Measurements from ENCODE around the gene GRB14. TPM values are rescaled to one million over a fixed set of nuclear protein-coding genes. Genes with fewer than 3 reads are reported as not detected.
"Not testable (repeated sequence)": the region's sequence is repeated elsewhere in the genome, so short reads cannot be mapped to it uniquely, and the experiment has no call there.

Gene GRB14
- total RNA-seq (2014; rRNA removed), result 0.34 and 0.77 TPM in 2 replicates
- polyA plus RNA-seq (2012), result 0.39 TPM

- DNase-seq (ENCODE audit: low read depth), result peak; percentile 53
Measured at GRCh38 chr2:164620873-164621763, at the start of gene GRB14. GRB14 (minus strand) TSS chr2:164621482; CDS start chr2:164621309, 173 bp downstream.

- DNase-seq (ENCODE audit: low read depth), result no peak
Measured at GRCh38 chr2:164669291-164669690, 48.0 kb upstream of the GRB14 start.

- no peak for DNase-seq (ENCODE audit: low read depth)
Measured at GRCh38 chr2:164667566-164667965, 46.3 kb upstream of the GRB14 start.

- DNase-seq (ENCODE audit: low read depth), result no peak
Measured at GRCh38 chr2:164664070-164664469, 42.8 kb upstream of the GRB14 start.

- no peak for DNase-seq (ENCODE audit: low read depth)
Measured at GRCh38 chr2:164662868-164663631, 41.8 kb upstream of the GRB14 start.

GRCh38 chr2:164662066-164662465 is 40.8 kb upstream of the GRB14 start:
- no peak for DNase-seq (ENCODE audit: low read depth)

GRCh38 chr2:164661349-164661748 is 40.1 kb upstream of the GRB14 start:
- DNase-seq (ENCODE audit: low read depth), result peak; percentile 12

GRCh38 chr2:164657129-164657528 is 35.8 kb upstream of the GRB14 start:
- DNase-seq (ENCODE audit: low read depth), result peak; percentile 84

- peak; percentile 34 for DNase-seq (ENCODE audit: low read depth)
Measured at GRCh38 chr2:164655750-164656149, 34.5 kb upstream of the GRB14 start.

- DNase-seq (ENCODE audit: low read depth), result no peak
Measured at GRCh38 chr2:164655336-164655735, 34.1 kb upstream of the GRB14 start.

- DNase-seq (ENCODE audit: low read depth), result no peak
Measured at GRCh38 chr2:164651361-164651760, 30.1 kb upstream of the GRB14 start.

GRCh38 chr2:164644036-164644700 is 22.9 kb upstream of the GRB14 start:
- DNase-seq (ENCODE audit: low read depth), result no peak

- no peak for DNase-seq (ENCODE audit: low read depth)
Measured at GRCh38 chr2:164642946-164643555, 21.8 kb upstream of the GRB14 start.

GRCh38 chr2:164642268-164642667 is 21.0 kb upstream of the GRB14 start:
- DNase-seq (ENCODE audit: low read depth), result no peak

GRCh38 chr2:164628319-164628718 is 7.0 kb upstream of the GRB14 start:
- DNase-seq (ENCODE audit: low read depth), result not testable (repeated sequence)

GRCh38 chr2:164625378-164625971 is 4.2 kb upstream of the GRB14 start:
- DNase-seq (ENCODE audit: low read depth), result peak; percentile 73

- DNase-seq (ENCODE audit: low read depth), result no peak
Measured at GRCh38 chr2:164624316-164624715, 3.0 kb upstream of the GRB14 start.

- DNase-seq (ENCODE audit: low read depth), result no peak
Measured at GRCh38 chr2:164622338-164623106, 1.2 kb upstream of the GRB14 start.

GRCh38 chr2:164621764-164622105 is 453 bp upstream of the GRB14 start:
- no peak for DNase-seq (ENCODE audit: low read depth)

GRCh38 chr2:164620457-164620856 is 825 bp downstream of the GRB14 start:
- DNase-seq (ENCODE audit: low read depth), result no peak

Measured in LHCN-M2 (cell line).